ENCODE measurements around the gene NFE2L2. TPM values are rescaled to one million over a fixed set of nuclear protein-coding genes. Genes with fewer than 3 reads are reported as not detected.

NFE2L2 gene
- polyA plus RNA-seq, 1 of the 3 experiments (the other 2 are of a cell fraction): 40.9 TPM

DNA sequence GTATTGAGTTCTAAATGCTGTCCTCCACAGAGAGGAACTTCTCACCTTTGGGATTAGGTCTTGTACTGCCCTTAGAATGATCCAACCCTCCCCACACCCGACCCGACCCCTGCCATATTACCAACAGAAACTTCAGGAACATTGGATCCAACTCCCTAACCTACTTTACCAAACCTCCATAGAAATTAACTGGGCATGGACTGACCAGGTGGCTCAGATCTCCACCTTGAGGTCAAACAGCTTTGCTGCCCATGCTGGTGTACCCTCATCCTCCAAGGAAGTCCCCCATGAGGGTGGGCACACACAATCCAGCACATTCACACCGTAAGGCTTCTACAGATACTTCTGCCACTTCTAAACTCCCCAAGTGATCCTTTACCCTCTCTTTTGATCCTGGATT lies 21.5 kb downstream of the NFE2L2 start:
- WGBS (ENCODE audit: low lambda C conversion rate): 76% methylated on average over 3 of the region's 3 CpGs
- Histone ChIP-seq H4K20me1 (ENCODE audit: insufficient read depth) (peaks cover 18% of the 10 kb centered on the region), H3F3A (replicated peaks; ENCODE audit: insufficient read depth) (peaks cover 34% of the 10 kb centered on the region), H3K9me3 (no peaks in the 10 kb centered on the region), H3K4me1 (ENCODE audit: control insufficient read depth in 1 of 2, insufficient read depth in 2 of 2, low read depth in 1 of 2, low read length in 1 of 2) (peaks cover 45 to 62% of the 10 kb centered on the region in 2 experiments), H2AFZ (ENCODE audit: low read depth) (no peak overlapping the region), H3K9me2 (no peaks in the 10 kb centered on the region), H3K9ac (peak overlapping the region; percentile 70), H3K79me2 (ENCODE audit: insufficient read depth) (peaks cover 97% of the 10 kb centered on the region), H3K4me3 (ENCODE audit: low read depth in 2 of 2, low read length in 1 of 2) (peak overlapping the region in 1 of 2 experiments; percentile 46; a peak in 2 of 4 replicates), H3K27ac (ENCODE audit: low read depth in 2 of 2, low read length in 1 of 2) (peak overlapping the region; percentile 94 to 98), H3K36me3 (replicated peaks in 1 of 2; ENCODE audit: control insufficient read depth in 1 of 2, insufficient read depth in 2 of 2, low read length in 1 of 2) (peaks cover 0 to 6% of the 10 kb centered on the region in 2 experiments), H3K4me2 (peak overlapping the region; percentile 67), H3K27me3 (ENCODE audit: insufficient read depth) (no peaks in the 10 kb centered on the region)
- POLR2A ChIA-PET: no interaction called here
- no peak for TF ChIP-seq MEF2A (IDR thresholded peaks at IDR 0.05; ENCODE audit: borderline replicate concordance, low read depth)
- TF ChIP-seq, protein P1, sequence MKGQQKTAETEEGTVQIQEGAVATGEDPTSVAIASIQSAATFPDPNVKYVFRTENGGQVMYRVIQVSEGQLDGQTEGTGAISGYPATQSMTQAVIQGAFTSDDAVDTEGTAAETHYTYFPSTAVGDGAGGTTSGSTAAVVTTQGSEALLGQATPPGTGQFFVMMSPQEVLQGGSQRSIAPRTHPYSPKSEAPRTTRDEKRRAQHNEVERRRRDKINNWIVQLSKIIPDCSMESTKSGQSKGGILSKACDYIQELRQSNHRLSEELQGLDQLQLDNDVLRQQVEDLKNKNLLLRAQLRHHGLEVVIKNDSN (IDR thresholded peaks at IDR 0.05; ENCODE audit: borderline replicate concordance, low read depth): no peak
- no peak for TF ChIP-seq TAF1 (IDR thresholded peaks at IDR 0.05; ENCODE audit: borderline replicate concordance, low read depth, low read length)
- TF ChIP-seq RAD21 (IDR thresholded peaks at IDR 0.05; ENCODE audit: low read length): no peak
- TF ChIP-seq, protein P2, sequence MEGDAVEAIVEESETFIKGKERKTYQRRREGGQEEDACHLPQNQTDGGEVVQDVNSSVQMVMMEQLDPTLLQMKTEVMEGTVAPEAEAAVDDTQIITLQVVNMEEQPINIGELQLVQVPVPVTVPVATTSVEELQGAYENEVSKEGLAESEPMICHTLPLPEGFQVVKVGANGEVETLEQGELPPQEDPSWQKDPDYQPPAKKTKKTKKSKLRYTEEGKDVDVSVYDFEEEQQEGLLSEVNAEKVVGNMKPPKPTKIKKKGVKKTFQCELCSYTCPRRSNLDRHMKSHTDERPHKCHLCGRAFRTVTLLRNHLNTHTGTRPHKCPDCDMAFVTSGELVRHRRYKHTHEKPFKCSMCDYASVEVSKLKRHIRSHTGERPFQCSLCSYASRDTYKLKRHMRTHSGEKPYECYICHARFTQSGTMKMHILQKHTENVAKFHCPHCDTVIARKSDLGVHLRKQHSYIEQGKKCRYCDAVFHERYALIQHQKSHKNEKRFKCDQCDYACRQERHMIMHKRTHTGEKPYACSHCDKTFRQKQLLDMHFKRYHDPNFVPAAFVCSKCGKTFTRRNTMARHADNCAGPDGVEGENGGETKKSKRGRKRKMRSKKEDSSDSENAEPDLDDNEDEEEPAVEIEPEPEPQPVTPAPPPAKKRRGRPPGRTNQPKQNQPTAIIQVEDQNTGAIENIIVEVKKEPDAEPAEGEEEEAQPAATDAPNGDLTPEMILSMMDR (IDR thresholded peaks at IDR 0.05): no peak
- TF ChIP-seq GATA2 (CRISPR knock-in tag; IDR thresholded peaks at IDR 0.05): no peak
- TF ChIP-seq RXRA (IDR thresholded peaks at IDR 0.05; ENCODE audit: borderline replicate concordance, low read depth): no peak
- no peak for TF ChIP-seq JUND (IDR thresholded peaks at IDR 0.05)
- no peak for TF ChIP-seq FOXM1 (IDR thresholded peaks at IDR 0.05; ENCODE audit: low read depth)
- no peak for TF ChIP-seq RCOR1 (IDR thresholded peaks at IDR 0.05; ENCODE audit: low read length)
- no peak for TF ChIP-seq GABPA (IDR thresholded peaks at IDR 0.05; ENCODE audit: low read depth)
- no peak for TF ChIP-seq POLR2AphosphoS5 (IDR thresholded peaks at IDR 0.05; ENCODE audit: low read depth, low read length)
- no peak for TF ChIP-seq YY1 (IDR thresholded peaks at IDR 0.05; ENCODE audit: low read depth)
- no peak for DNase-seq
- CTCF ChIA-PET: interaction anchor here (1.0 to 1.3 kb wide), 2 partner anchors 21 to 78 kb away, joined by 4 to 5 read pairs; partner anchors contain the start of gene NFE2L2

DNA sequence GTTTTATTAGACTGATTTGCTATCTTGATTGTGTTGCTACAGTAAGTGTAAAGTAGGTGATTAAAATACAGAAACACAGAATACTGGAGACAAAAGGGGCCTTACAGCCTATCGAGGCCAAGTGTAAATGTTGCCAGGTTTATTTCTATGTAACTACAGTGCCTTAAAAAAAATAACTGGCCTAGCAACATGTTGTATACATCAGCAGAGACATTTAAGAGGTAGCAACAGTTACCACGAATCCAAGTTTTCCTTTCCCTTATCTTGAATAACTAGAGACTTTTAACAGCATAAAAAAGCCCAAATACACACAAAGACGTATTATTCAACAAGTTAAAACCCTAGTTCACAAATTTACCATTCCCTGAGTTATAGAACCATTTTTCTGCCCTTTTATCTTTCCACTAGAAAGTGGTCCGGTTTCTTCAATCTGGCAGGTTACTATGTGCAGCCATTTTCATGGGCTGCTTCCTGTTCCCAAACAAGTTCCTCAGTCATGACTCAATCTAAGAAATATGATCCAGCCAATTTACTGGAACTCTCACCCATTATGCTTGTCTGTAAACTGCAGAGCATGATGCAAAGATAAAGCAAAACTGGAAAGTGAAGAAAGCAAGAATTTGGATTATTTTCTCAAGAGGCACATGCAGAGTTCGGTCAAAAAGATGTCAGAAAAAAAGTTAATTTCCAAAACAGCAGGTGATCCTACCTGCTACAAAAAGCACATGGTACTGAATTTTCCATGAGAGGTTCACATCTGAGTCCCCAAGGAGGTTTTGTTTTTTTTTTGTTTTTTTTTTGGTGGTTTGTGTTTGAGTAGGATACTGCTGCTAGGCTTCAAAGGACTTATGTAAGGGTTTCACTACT lies 22.2 kb downstream of the NFE2L2 start:
- H3K9me2 ChIP-seq: no peaks in the 10 kb centered on the region
- peaks cover 97% of the 10 kb centered on the region for H3K79me2 ChIP-seq (ENCODE audit: insufficient read depth)
- peak overlapping the region; percentile 70 for H3K9ac ChIP-seq
- no peaks in the 10 kb centered on the region for H3K27me3 ChIP-seq (ENCODE audit: insufficient read depth)
- no peak overlapping the region for H2AFZ ChIP-seq (ENCODE audit: low read depth)
- H4K20me1 ChIP-seq (ENCODE audit: insufficient read depth): peaks cover 19% of the 10 kb centered on the region
- peaks cover 0 to 6% of the 10 kb centered on the region in 2 experiments for H3K36me3 ChIP-seq (replicated peaks in 1 of 2; ENCODE audit: control insufficient read depth in 1 of 2, insufficient read depth in 2 of 2, low read length in 1 of 2)
- H3K4me3 ChIP-seq (ENCODE audit: low read depth in 2 of 2, low read length in 1 of 2): peak overlapping the region; percentile 26 to 46; a peak in 3 of 4 replicates
- ChIA-PET POLR2A (no interaction called here), CTCF (interaction anchor here (1.3 to 3.2 kb wide), 2 partner anchors 22 to 78 kb away, joined by 4 to 16 read pairs; partner anchors contain the start of gene NFE2L2)
- DNase-seq: peak; percentile 25
- H3K4me1 ChIP-seq (ENCODE audit: control insufficient read depth in 1 of 2, insufficient read depth in 2 of 2, low read depth in 1 of 2, low read length in 1 of 2): peaks cover 45 to 62% of the 10 kb centered on the region in 2 experiments
- peaks cover 34% of the 10 kb centered on the region for H3F3A ChIP-seq (replicated peaks; ENCODE audit: insufficient read depth)
- peak overlapping the region; percentile 94 to 98 for H3K27ac ChIP-seq (ENCODE audit: low read depth in 2 of 2, low read length in 1 of 2)
- peak overlapping the region; percentile 67 for H3K4me2 ChIP-seq
- WGBS (ENCODE audit: low lambda C conversion rate): 11% methylated on average over 5 of the region's 5 CpGs
- no peaks in the 10 kb centered on the region for H3K9me3 ChIP-seq
- TF ChIP-seq, protein P3, sequence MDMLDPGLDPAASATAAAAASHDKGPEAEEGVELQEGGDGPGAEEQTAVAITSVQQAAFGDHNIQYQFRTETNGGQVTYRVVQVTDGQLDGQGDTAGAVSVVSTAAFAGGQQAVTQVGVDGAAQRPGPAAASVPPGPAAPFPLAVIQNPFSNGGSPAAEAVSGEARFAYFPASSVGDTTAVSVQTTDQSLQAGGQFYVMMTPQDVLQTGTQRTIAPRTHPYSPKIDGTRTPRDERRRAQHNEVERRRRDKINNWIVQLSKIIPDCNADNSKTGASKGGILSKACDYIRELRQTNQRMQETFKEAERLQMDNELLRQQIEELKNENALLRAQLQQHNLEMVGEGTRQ (IDR thresholded peaks at IDR 0.05; ENCODE audit: borderline replicate concordance, low read depth, low read length): no peak
- TF ChIP-seq GABPA (IDR thresholded peaks at IDR 0.05; ENCODE audit: low read depth) (peak; percentile 18; the same call in 1 of the 2 replicates), TAF1 (IDR thresholded peaks at IDR 0.05; ENCODE audit: borderline replicate concordance, low read depth, low read length) (peak; percentile 61; the same call in 1 of the 2 replicates), ELF1 (IDR thresholded peaks at IDR 0.05) (peak; percentile 66), GATA2 (CRISPR knock-in tag; IDR thresholded peaks at IDR 0.05) (no peak), POLR2AphosphoS5 (IDR thresholded peaks at IDR 0.05; ENCODE audit: low read depth, low read length) (peak; percentile 83), FOSL2 (IDR thresholded peaks at IDR 0.05; ENCODE audit: borderline replicate concordance, low read depth) (peak; percentile 91), MEF2A (IDR thresholded peaks at IDR 0.05; ENCODE audit: borderline replicate concordance, low read depth) (0 out of 2 replicates have a peak, but pooled peaks have one; percentile 37), YY1 (IDR thresholded peaks at IDR 0.05; ENCODE audit: low read depth) (peak; percentile 85; the same call in 1 of the 2 replicates), TCF12 (IDR thresholded peaks at IDR 0.05) (peak; percentile 91)
- TF ChIP-seq, protein P4, sequence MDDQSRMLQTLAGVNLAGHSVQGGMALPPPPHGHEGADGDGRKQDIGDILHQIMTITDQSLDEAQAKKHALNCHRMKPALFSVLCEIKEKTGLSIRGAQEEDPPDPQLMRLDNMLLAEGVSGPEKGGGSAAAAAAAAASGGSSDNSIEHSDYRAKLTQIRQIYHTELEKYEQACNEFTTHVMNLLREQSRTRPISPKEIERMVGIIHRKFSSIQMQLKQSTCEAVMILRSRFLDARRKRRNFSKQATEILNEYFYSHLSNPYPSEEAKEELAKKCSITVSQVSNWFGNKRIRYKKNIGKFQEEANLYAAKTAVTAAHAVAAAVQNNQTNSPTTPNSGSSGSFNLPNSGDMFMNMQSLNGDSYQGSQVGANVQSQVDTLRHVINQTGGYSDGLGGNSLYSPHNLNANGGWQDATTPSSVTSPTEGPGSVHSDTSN (IDR thresholded peaks at IDR 0.05): peak; percentile 81
- TF ChIP-seq, protein P1 (IDR thresholded peaks at IDR 0.05; ENCODE audit: borderline replicate concordance, low read depth): no peak
